Fibroblast of lung (primary cell): ENCODE results near the gene TPRG1L.

ENCODE experiments used
- EZH2 ChIP-seq: IDR thresholded peaks from 2 replicates; pipeline ENCODE4 v1.5.1; 2012; ENCODE audit warnings: low read length, control low read depth, mild to moderate bottlenecking; ENCODE audit errors: missing control alignments
- TF ChIP-seq, protein P1 (sequence below), 2 donors: IDR thresholded peaks in 1 of 2; conservative IDR thresholded peaks in 1 of 2; 1 replicate in 1 of 2; 2 replicates in 1 of 2; pipeline ENCODE4 v1.5.1; 2011 to 2012; ENCODE audit warnings: low read length in 2 of 2, control low read depth in 1 of 2, inconsistent platforms in 1 of 2, low read depth in 1 of 2, mild to moderate bottlenecking in 1 of 2

DNA sequence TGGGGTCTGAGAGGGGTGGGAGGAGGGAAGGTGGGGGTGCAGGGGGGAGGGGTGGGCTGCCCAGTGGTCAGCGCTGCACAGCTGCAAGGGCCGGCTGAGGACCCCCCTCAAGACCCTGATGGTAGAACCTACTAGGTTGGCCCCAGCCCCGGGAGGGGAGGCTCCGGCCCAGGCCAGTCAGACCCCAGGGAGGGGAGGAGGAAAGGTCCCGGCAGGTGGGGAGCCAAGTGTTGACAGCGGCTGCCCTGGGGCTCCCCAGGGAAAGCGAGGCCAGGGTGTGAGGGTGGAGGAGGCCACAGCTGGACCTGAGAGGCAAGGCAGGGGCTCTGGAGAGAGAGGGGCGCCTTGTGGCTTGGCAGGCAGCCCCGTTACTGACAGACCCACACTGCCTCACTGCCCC is 44.6 kb upstream of the TPRG1L start:
- TF ChIP-seq, protein P1, sequence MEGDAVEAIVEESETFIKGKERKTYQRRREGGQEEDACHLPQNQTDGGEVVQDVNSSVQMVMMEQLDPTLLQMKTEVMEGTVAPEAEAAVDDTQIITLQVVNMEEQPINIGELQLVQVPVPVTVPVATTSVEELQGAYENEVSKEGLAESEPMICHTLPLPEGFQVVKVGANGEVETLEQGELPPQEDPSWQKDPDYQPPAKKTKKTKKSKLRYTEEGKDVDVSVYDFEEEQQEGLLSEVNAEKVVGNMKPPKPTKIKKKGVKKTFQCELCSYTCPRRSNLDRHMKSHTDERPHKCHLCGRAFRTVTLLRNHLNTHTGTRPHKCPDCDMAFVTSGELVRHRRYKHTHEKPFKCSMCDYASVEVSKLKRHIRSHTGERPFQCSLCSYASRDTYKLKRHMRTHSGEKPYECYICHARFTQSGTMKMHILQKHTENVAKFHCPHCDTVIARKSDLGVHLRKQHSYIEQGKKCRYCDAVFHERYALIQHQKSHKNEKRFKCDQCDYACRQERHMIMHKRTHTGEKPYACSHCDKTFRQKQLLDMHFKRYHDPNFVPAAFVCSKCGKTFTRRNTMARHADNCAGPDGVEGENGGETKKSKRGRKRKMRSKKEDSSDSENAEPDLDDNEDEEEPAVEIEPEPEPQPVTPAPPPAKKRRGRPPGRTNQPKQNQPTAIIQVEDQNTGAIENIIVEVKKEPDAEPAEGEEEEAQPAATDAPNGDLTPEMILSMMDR (conservative IDR thresholded peaks at IDR 0.05 in 1 of 2, IDR thresholded peaks at IDR 0.05 in 1 of 2; ENCODE audit: low read depth in 1 of 2, low read length in 2 of 2) = no peak
- TF ChIP-seq EZH2 = no peak
